Myocyte (in vitro differentiated cells): ENCODE measurements around the gene KIF14. TPM values are rescaled to one million over a fixed set of nuclear protein-coding genes. Genes with fewer than 3 reads are reported as not detected.

Experiments
- DNase-seq: peaks from one replicate; pipeline ENCODE4 v3.0.0-alpha.2; 2012; ENCODE audit warnings: low read depth
- polyA plus RNA-seq: library from polyadenylated mRNA; unstranded; fragments of >200 nt; gene quantifications from one replicate; pipeline ENCODE4 v1.2.1, GENCODE V29; 2012; ENCODE audit warnings: missing spikeins
- total RNA-seq: library from RNA; depleted of rRNA; stranded (reverse); fragments of >200 nt; gene quantifications from 2 replicates; pipeline ENCODE4 v1.2.3, GENCODE V29; 2014

The KIF14 gene, protein sequence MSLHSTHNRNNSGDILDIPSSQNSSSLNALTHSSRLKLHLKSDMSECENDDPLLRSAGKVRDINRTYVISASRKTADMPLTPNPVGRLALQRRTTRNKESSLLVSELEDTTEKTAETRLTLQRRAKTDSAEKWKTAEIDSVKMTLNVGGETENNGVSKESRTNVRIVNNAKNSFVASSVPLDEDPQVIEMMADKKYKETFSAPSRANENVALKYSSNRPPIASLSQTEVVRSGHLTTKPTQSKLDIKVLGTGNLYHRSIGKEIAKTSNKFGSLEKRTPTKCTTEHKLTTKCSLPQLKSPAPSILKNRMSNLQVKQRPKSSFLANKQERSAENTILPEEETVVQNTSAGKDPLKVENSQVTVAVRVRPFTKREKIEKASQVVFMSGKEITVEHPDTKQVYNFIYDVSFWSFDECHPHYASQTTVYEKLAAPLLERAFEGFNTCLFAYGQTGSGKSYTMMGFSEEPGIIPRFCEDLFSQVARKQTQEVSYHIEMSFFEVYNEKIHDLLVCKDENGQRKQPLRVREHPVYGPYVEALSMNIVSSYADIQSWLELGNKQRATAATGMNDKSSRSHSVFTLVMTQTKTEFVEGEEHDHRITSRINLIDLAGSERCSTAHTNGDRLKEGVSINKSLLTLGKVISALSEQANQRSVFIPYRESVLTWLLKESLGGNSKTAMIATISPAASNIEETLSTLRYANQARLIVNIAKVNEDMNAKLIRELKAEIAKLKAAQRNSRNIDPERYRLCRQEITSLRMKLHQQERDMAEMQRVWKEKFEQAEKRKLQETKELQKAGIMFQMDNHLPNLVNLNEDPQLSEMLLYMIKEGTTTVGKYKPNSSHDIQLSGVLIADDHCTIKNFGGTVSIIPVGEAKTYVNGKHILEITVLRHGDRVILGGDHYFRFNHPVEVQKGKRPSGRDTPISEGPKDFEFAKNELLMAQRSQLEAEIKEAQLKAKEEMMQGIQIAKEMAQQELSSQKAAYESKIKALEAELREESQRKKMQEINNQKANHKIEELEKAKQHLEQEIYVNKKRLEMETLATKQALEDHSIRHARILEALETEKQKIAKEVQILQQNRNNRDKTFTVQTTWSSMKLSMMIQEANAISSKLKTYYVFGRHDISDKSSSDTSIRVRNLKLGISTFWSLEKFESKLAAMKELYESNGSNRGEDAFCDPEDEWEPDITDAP (N-terminal part only)
- total RNA-seq = 0.19 and 0.36 TPM in 2 replicates
- polyA plus RNA-seq = 0.03 TPM

DNA sequence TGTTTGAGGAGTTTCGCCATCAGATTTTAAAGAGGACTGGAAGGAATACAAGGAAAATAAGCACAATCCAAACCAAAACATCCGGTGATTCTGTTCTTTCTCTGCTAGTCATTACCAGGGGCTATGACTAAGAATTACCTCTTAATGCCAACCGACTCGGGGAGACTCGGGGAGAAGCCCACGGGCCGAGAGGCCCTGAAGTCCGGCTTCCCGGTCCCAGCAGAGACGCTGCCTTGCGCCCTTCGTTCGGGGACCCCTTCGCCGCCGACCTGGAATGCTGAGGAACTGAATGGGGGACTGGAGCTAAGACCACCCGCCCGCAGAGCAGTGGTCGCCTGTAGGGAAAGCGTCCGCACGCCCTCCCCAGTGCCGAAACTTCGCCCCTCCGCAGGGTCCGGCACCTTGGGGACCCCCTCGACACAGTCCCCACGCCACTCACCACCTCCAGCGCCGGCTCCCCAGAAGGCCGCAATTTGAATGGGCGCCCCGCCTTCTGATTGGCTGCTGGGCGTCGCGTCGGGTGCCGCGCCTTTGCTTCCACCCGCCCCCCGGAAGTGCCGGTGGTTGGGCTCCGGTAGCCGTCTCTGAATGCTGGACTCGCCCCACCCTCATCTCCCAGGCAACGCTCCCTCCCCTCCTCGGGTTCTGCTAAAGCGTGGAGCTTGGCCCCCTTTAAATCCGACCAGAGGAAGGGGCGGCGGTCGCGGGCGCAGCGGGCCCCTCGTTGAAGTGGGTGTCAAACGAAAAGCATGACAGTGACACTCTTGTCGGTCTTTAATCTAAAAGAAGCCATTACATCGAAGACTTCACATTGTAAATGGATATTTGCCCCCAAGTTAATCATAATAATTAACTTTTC lies at the start of gene KIF14:
Gene KIF14, minus strand, starts transcription at position 479 of the 859 bp plus-strand sequence. CDS start 2,028 bp downstream, outside the sequence.
- DNase-seq = peak; percentile 95

DNA sequence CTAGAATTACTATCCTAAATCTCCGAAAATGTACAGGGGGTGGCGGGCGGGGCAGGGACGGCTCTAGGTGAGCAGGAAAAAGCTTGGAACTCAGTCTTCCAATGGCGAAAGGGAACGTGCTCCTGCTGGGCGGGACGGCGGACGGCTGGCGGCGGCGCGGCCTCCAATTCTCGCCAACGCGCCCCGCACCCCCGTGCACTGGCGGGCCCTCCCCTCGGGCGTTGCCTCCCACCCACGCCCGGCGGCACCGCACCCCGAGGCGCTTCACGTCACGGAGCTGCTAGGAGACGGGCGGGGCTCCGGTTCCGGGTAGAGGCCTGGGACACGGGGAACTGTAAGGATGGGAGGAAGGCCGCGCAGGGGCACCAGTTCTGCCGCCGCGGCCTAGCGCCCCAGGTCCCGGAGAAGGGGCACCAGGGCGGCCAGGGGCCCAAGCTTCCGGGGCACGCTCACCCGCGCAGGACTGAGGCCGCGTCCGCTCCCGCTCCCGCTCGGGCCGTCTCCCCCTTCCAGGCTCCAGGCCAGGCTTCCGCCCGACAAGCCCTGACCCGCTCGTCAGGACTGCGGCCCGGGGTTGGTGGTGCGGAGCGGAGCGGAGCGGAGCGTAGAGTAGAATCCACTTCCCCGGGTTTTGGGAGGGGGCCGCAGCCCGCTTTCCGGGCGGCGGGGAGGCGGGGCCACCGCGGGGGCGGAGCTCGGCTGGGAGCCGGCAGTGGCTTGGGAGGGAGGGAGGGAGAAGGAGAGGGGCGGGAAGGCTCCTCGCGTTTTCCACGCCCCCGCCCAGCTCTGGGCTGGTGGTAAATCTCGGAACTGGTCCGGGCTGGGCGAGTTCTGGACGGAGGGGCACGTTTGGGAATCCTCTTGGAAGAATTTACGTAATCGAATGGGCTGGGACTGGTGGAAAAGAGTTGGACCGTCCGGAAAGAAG lies 49.0 kb upstream of the KIF14 start, which contains the start of gene DDX59:
Gene DDX59, minus strand, starts transcription at position 594 of the 928 bp plus-strand sequence. CDS start 3,167 bp downstream, outside the sequence.
- peak; percentile 98 for DNase-seq

DNA sequence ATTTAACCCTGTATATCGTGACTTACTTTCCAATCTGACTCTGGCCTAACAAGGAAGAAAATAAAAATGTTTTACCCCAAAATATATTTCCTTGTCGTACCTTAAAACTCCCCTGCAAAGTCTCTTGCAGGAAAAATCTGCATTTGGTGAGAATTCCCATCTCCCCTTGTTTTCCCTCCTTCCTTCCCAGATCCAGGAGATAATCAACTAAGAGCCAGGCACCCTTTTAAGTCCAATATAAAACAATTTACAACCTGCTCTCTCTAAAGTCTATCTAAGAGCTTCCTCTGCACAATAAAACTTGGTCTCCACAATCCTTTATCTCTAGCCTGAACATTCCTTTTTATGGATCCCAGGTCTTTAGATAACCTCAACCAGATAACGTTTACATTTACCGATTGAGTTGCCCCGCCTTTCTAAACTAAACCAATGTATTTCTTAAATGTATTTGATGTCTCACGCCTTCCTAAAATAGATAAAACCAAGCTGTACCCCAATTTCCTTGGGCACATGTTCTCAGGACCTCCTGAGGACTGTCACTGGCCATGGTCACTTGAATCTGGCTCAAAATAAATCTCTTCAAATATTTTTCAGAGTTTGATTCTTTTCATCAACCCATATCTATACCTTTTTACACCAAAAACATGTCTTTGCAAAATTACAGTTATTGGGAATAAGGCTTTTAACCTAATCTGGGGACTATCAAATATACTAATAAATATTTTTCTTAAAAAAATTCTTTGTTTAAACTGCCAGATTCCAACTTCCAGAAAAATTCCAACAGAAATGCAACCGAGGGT lies 48.2 kb upstream of the KIF14 start:
- no peak for DNase-seq

DNA sequence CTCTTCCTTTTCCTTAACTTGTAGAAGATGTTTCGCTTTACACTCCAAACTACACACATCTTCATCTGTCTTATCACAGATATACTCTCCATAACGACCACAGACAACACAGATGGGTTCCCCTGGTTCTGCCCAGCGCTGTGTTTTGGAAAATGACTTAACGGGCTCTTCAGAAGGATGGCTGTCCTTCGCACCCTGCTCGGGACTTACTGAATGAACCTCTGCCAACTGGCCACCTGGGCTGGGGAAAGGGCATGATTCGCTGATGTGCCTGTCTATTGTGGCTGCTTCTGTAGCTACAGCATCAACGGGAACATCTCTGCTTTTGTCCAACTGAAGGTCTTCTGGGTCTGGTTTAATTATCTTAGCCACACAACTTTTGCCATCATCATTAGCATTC lies 45.8 kb upstream of the KIF14 start:
- DNase-seq = no peak

DNA sequence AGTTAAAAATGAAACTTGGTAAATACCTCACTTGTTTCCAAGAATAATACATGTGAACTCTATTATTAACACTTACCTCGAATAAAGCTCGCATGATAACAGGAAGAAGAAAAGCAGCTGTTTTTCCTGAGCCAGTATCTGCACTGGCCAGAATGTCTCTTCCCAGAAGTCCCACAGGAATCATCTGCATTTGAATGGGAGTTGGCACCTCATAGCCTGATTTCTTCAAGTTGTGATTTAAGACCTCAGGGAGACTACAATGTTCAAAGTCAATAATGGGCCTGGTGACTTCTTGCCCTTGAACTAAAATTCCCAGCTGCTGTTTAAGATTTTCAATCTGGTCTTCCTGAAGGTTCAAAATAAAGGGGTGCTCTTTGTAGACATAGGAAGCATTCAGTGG lies 45.3 kb upstream of the KIF14 start:
- peak; percentile 61 for DNase-seq

DNA sequence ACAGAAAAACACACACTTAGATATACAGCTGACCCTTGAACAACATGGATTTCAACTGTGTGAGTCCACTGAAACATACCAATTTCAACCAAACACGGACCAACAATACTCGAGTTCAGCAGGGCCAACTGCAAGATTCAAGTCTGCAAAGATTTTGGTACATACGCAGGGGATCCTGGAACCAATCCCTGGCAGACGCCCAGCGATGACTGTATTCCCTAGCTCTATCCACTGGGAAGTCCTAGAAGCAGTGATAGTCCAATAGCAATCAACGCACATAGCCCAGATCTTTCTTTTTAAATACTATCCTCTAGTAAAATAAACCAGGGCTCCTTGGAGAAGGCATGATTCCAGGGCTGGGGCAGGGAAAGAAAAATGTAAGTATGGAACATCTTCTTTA lies 40.2 kb upstream of the KIF14 start:
- DNase-seq = no peak

DNA sequence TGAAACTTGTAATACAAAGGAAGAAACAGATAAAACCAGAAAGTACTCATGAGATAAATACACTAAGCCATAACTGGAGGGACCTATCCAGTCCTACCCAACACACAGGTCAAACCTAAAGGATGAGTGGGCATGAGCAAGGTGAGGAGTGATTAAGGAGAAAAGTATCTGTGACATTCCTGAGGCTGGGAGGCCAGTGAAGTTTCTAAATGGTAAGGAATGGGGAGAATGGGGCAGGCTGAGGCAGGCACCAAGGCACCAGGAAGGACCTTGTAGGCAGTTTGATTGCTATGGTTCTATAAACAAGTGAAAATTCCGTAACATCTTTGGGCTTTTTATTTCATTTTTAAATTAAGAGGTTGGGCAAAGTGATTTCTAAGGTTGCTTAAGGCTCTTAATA lies 38.7 kb upstream of the KIF14 start:
- DNase-seq = no peak

DNA sequence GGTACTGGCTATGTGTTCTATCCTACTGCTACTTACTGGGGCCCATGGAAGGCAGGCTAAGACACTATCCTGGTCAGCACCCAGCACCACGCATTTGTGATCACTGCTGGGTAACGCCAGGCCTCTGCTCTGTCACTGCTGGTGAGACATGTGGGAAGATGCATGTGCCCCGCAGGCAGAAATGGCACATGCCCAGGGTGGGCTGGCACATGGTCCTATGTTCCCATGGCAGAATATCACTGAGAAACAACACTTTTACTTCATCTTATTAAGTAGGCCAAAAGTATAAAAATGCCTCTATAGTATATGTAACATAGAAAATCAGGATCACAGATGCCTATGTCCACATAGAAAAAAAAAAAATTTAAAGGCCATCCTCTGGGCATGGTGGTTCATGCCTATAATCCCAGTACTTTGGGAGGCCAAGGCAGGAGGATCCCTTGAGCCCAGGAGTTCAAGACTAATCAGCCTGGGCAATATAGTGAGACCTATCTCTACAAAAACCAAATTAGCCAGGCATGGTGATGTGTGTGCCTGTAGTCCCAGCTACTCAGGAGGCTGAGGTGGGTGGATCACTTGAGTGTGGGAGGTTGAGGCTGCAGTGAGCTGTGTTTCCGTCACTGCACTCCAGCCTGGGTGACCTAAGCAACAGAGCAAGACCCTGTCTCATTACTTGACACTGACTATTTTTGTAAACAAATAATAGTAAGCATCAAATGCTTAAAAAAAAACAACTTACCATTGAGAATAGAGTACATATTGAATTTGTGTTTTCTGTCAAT lies 37.7 kb upstream of the KIF14 start:
- DNase-seq = no peak

DNA sequence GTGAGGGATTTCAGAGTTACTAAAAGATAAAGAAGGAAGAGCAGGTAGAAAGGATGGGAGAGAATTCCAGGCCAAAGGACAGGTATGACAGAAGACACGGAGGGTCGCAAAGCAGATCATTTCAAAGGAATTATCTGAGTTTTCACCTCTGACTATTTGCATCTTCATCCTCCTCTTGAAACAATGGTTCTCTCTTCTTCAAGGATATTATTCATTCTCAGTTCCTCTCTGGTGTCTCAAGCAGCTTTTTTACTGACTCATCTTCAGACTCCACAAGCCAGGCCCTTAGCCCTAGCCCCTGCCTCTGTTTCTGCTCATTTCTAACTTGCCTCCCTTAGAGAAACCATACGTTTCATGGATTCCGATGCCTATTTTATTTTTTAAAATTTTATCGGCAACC lies 34.1 kb upstream of the KIF14 start:
- no peak for DNase-seq

DNA sequence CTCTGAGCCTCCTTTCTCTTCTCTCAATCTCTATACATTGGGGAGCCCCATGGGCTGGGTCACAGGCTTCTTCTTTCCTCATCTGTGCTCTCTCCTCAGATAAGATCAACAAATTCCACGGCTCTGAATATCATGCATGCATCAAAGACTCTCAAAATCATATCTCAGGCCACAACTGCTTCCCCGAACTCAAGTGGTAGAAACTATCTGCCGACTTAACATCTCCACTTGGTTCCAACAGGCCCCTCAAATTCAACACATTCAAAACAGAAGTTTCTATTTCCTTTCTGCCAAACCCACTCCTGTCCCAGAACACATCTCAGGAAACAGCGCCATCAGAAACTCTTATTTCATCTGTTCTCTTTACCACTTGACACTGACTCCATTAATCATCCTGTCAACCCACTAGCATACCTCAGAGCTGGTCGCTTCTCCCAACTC lies 32.5 kb upstream of the KIF14 start:
- DNase-seq = no peak

DNA sequence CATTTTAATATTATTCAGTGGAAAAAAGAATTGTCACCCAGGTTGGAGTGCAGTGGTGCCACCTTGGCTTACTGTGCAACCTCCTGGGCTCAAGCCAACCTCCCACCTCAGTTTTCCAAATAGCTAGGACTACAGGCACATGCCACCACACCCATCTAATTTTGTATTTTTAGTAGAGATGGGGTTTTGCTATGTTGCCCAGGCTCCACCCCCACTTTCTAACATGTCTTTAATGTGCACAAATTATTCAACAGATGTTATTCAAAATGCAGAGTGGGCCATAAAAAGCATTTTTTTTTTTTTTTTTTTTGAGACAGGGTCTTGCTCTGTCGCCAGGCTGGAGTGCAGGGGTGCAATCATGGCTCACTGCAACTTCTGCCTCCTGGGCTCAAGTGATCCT lies 31.8 kb upstream of the KIF14 start:
- no peak for DNase-seq

DNA sequence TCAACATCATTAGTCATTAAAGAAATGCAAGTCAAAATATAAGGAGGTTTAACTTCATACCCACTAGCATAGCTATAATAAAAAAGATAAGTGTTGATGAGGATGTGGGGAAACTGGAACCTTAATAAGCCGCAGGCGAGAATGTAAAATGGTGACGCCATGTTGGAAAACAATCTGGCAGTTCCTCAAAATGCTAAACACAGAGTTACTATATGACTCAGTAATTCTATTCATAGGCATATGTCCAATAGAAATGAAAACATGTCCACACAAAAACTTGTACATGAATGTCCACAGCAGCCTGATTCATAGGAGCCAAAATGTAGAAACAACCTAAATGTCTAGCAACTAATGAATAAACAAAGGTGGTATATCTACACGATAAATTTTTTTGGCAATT lies 26.0 kb upstream of the KIF14 start:
- no peak for DNase-seq

DNA sequence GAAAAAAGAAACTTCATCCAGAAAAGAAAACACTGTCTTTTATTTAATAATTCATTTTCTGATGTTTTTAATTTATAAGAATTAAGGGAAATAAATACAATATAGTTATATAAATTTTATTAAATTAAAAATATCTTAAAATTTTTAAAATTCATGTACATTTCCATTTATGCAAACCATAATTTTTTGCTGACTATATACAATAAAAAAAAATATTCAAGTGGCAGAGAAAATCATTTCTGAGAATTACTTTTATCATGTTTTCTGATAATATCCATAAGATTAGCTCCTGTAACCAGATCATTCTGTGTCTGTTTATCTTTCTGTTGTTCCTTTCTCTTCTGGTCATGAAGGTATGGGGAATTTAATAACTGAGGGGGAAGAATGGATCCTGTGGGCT lies 23.5 kb upstream of the KIF14 start:
- DNase-seq = no peak

DNA sequence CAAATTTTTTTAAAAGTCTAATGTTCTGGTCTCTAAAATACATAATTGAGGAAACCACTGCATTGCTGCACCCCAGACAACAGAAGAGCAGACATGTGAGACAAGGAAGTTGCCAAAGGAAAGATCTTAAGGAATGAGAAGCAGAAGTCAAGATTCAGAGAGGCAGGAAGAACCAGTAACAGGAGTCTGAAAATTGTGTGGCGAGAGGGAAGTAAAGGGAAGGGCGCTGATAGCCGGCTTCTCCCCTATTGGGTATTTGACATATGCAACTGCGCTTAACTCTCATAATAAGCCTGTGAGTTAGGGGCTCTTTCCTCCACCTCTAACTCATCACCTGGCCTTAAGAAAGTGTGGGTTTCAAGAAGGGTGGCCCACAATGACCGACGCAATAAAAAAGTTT lies 21.9 kb upstream of the KIF14 start:
- no peak for DNase-seq

DNA sequence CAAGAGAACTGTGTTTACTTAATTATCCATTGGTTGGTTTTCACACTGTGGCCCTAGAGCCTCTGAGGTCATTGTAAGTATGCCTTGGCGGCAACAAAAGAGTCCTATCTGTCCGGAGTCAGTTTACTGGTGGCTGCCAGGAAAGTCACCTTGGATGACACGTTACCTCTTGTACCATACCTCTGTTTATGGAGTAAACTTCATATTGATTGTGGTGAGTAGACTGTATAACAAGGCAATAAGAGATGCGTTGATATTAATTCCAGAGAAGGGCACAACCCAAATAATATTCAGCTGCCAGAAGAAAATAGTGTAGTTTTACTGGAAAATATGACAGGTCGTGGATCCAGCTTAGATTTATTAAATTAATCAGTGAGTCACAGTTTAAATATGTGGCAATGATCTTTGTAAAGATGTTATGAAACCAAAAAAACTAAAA lies 20.4 kb upstream of the KIF14 start:
- DNase-seq = no peak

DNA sequence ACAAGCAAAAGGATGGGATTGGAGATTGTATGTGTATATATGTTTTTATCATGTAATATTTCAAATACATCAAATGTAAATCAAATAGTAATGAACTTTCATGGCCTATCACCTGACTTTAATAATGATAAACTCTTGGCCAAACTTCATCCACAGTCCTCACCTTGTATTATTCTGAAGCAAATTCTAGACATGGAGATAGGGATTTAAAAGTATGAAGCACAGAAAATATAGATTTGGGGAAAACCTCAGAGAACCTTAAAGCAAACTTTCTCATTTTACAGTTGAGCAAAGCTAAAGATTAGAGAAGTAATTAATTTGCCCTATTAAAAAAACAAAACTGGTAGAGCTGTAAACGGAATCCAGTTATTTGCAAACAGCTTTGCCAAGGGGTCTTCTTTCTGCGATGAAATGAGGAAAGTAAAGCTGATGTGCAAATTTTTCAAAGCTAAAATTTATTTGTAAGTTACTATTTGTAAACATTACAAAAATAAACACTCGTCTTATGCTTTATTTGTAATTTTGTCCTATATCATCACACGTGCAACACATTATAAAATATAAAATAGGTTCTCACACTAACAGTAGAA lies 19.9 kb upstream of the KIF14 start:
- DNase-seq = no peak

DNA sequence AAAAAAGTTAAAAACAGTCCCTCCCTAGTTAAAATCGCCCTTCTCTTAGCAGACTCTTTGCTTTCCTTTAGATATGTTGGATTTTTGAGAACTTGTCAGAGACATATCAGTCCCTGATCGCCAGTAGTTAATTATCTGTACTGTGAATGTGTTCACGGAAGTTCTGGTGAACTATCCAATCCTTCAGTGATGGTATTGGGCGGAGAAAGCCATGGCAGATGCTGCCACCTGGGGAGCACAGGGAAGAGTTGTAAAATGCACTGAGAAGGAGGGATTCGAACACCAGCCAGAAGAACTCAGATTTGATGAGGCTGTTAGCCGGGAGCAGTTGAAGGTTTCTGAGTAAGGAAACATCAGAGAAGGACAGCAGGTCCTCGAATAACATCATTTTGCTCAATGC lies 17.5 kb upstream of the KIF14 start:
- no peak for DNase-seq
